Panc1 (cell line): Measurements from ENCODE around the gene H19. TPM values are rescaled to one million over a fixed set of nuclear protein-coding genes. Genes with fewer than 3 reads are reported as not detected.

ENCODE experiments used
- ATAC-seq: fragments of 200-7000 bp; cut with Tn5 transposase; 2 replicates; pipeline ENCODE4 v1.9.1; 2020; ENCODE audit warnings: mild to moderate bottlenecking, moderate library complexity
- Bru-seq: library from RNA; stranded (reverse); fragments of 400-500 nt; gene quantifications from one replicate; lab custom pipeline; 2021; lab: Mats Ljungman, UMichigan
- BruChase-seq, 2 experiments: library from RNA; stranded (reverse); fragments of 400-500 nt; gene quantifications; one replicate each; lab custom pipeline; 2021; lab: Mats Ljungman, UMichigan
- BruUV-seq: library from RNA; stranded (reverse); fragments of 400-500 nt; replicated peaks from 2 replicates; lab custom pipeline; 2021; lab: Mats Ljungman, UMichigan
- CTCF ChIA-PET: fragments of 300-600 bp; sonication (Branson Sonifier 250); formaldehyde crosslinking; loops from one replicate; lab custom pipeline; 2022; ENCODE audit warnings: antibody characterized with exemption; lab: Charles Lee
- POLR2A ChIA-PET: fragments of 300-600 bp; sonication (Branson Sonifier 250); formaldehyde crosslinking; loops from one replicate; lab custom pipeline; 2022; ENCODE audit warnings: antibody characterized with exemption; lab: Charles Lee
- DNase-seq: peaks from one replicate; pipeline ENCODE4 v3.0.0-alpha.2; 2010; ENCODE audit warnings: low read depth, low spot score
- H3K27ac ChIP-seq: 2 replicates; pipeline ENCODE4 v1.5.1; 2011; ENCODE audit warnings: mild to moderate bottlenecking, low read length, inconsistent platforms
- H3K27me3 ChIP-seq: fragments of 200-500 bp; sonication (Bioruptor generic); 2 replicates; pipeline ENCODE4 v1.6.0; 2014; ENCODE audit warnings: low read length, inconsistent platforms; ENCODE audit not compliant: control insufficient read depth, insufficient read depth
- H3K36me3 ChIP-seq: fragments of 200-500 bp; sonication (Bioruptor generic); 2 replicates; pipeline ENCODE4 v1.5.1; 2014; ENCODE audit warnings: inconsistent platforms, mild to moderate bottlenecking, low read length, moderate library complexity; ENCODE audit not compliant: control insufficient read depth, insufficient read depth
- H3K4me1 ChIP-seq: 2 replicates; pipeline ENCODE4 v1.5.1; 2011; ENCODE audit warnings: inconsistent platforms, mild to moderate bottlenecking, low read length, moderate library complexity; ENCODE audit not compliant: control insufficient read depth, insufficient read depth
- H3K4me3 ChIP-seq, 2 experiments: 2 replicates each; pipeline ENCODE4 v1.5.1; 2011 to 2012; ENCODE audit warnings: low read depth in 2 of 2, low read length in 2 of 2, mild to moderate bottlenecking in 2 of 2, inconsistent platforms in 1 of 2, moderate library complexity in 1 of 2
- H3K9me3 ChIP-seq: fragments of 200-500 bp; sonication (Bioruptor generic); 2 replicates; pipeline ENCODE4 v1.5.1; 2014; ENCODE audit warnings: low read depth, mild to moderate bottlenecking, inconsistent platforms, low read length, moderate library complexity; ENCODE audit not compliant: control insufficient read depth, insufficient read depth
- CTCF ChIP-seq: fragments of 450-650 bp; IDR thresholded peaks from 2 replicates; pipeline ENCODE4 v1.5.1; 2017; ENCODE audit warnings: mild to moderate bottlenecking
- POLR2AphosphoS5 ChIP-seq: IDR thresholded peaks from 2 replicates; pipeline ENCODE4 v1.6.1; 2012; ENCODE audit warnings: mild to moderate bottlenecking, low read depth, low read length, moderate library complexity
- REST ChIP-seq, 2 experiments: IDR thresholded peaks; 2 replicates each; pipeline ENCODE4 v1.6.1; 2011 to 2012; ENCODE audit warnings: low read depth in 2 of 2, control low read depth in 1 of 2, low read length in 1 of 2, mild to moderate bottlenecking in 1 of 2, moderate library complexity in 1 of 2; ENCODE audit not compliant: insufficient read depth in 1 of 2
- SIN3A ChIP-seq: IDR thresholded peaks from 2 replicates; pipeline ENCODE4 v1.6.1; 2012; ENCODE audit warnings: low read depth, mild to moderate bottlenecking, low read length, moderate library complexity, borderline replicate concordance; ENCODE audit not compliant: insufficient read depth
- TCF7L2 ChIP-seq: IDR thresholded peaks from 2 replicates; pipeline ENCODE4 v1.6.1; 2011; ENCODE audit warnings: mild to moderate bottlenecking, low read depth, low read length, inconsistent platforms
- in situ Hi-C: cut with HindIII; loops from 2 replicates; pipeline ENCODE4 v1.10.0; 2016; ENCODE audit warnings: low sequenced_read_pairs, low pct_unique_long_range_greater_than_20kb
- intact Hi-C: fragments of 100-400 bp; cut with micrococcal nuclease; formaldehyde crosslinking; loops from one replicate; pipeline ENCODE4 v1.10.0; 2022; ENCODE audit not compliant: unreplicated experiment
- long read RNA-seq: library from polyadenylated mRNA; unstranded; transcript quantifications from one replicate; pipeline ENCODE4 v2.0.0, GENCODE V29; 2021; ENCODE audit not compliant: unreplicated experiment
- polyA plus RNA-seq: library from polyadenylated mRNA; unstranded; fragments of >200 nt; gene quantifications from one replicate; pipeline ENCODE4 v1.2.1, GENCODE V29; 2012; ENCODE audit warnings: missing spikeins; ENCODE audit not compliant: insufficient read length
- total RNA-seq: library from RNA; stranded (reverse); gene quantifications from one replicate; pipeline ENCODE4 v1.2.1, GENCODE V29; 2021; ENCODE audit not compliant: unreplicated experiment

The H19 gene
- 1,268 TPM for total RNA-seq
- polyA plus RNA-seq = 3,677 TPM
- Bru-seq, nascent RNA = percentile 98 among the genes with signal in this experiment
- BruChase-seq, experiment 1, labeled RNA remaining after a 2-hour chase = percentile 99 among the genes with signal in this experiment
- percentile 99 among the genes with signal in this experiment for BruChase-seq, experiment 2, labeled RNA remaining after a 6-hour chase
- long read RNA-seq, transcript H19-207 (3 exons, 489 nt) = minor isoform, 10 of 231 reads
- long read RNA-seq, transcript H19-204 (4 exons, 1,090 nt) = minor isoform, 14 of 231 reads
- long read RNA-seq, transcript H19-202 (5 exons, 2,281 nt) = minor isoform, 12 of 231 reads
- long read RNA-seq, transcript H19-203 (5 exons, 2,348 nt) = major isoform, 167 of 231 reads
- long read RNA-seq, partial matches to known transcripts = 3 of 231 reads
- long read RNA-seq, other reads (novel, unspliced or antisense) = 19 of 231 reads

- ATAC-seq (peak; percentile 54), DNase-seq (no peak)
- CTCF ChIA-PET = interaction anchor here (0.8 to 1.7 kb wide), 5 partner anchors 30 to 304 kb away, joined by 3 to 12 read pairs (median 5); no protein-coding TSS in a partner anchor
- no TSS peak for BruUV-seq
- Histone ChIP-seq H3K36me3 (no peaks in the 10 kb centered on the region), H3K9me3 (no peaks in the 10 kb centered on the region), H3K4me1 (no peaks in the 10 kb centered on the region), H3K27me3 (no peaks in the 10 kb centered on the region), H3K4me3 (no peak within 1 kb of the TSS), H3K27ac (no peak within 1 kb of the TSS)
- POLR2A ChIA-PET = no interaction called here
- intact Hi-C loops = no loop called here
- in situ Hi-C loops = no loop called here
- no peak for TF ChIP-seq SIN3A
- no peak for TF ChIP-seq REST (IDR thresholded peaks at IDR 0.05; ENCODE audit: insufficient read depth in 1 of 2, low read depth in 2 of 2, low read length in 1 of 2)
- TF ChIP-seq TCF7L2 = no peak
- TF ChIP-seq POLR2AphosphoS5 = no peak
- no peak for TF ChIP-seq CTCF
Measured at GRCh38 chr11:1997755-1998154, at the start of gene H19. H19 (minus strand) TSS chr11:1997842.

- CTCF ChIA-PET = no interaction called here
- Histone ChIP-seq H3K4me1 (no peaks in the 10 kb centered on the region), H3K36me3 (no peaks in the 10 kb centered on the region), H3K9me3 (no peaks in the 10 kb centered on the region), H3K27me3 (peaks cover 11% of the 10 kb centered on the region), H3K27ac (no peak overlapping the region), H3K4me3 (no peak overlapping the region)
- DNase-seq (no peak), ATAC-seq (no peak)
- BruUV-seq = no TSS peak
- in situ Hi-C loops = no loop called here
- no peak for TF ChIP-seq SIN3A
- POLR2A ChIA-PET = no interaction called here
- intact Hi-C loops = no loop called here
Measured at GRCh38 chr11:2041963-2042362, 44.3 kb upstream of the H19 start.

- Histone ChIP-seq H3K36me3 (no peaks in the 10 kb centered on the region), H3K9me3 (no peaks in the 10 kb centered on the region), H3K4me1 (no peaks in the 10 kb centered on the region), H3K27ac (no peak overlapping the region), H3K4me3 (no peak overlapping the region), H3K27me3 (peaks cover 4% of the 10 kb centered on the region; the same call in 1 of the 2 replicates)
- POLR2A ChIA-PET = no interaction called here
- in situ Hi-C loops = no loop called here
- no peak for DNase-seq
- CTCF ChIA-PET = no interaction called here
- TF ChIP-seq TCF7L2 (no peak), POLR2AphosphoS5 (no peak), SIN3A (no peak), REST (IDR thresholded peaks at IDR 0.05; ENCODE audit: insufficient read depth in 1 of 2, low read depth in 2 of 2, low read length in 1 of 2) (no peak), CTCF (no peak)
- ATAC-seq = no peak
- BruUV-seq = no TSS peak
- intact Hi-C loops = no loop called here
Measured at GRCh38 chr11:2041153-2041552, 43.5 kb upstream of the H19 start.
